ENCODE data around the gene PER2.

PER2 gene

DNA sequence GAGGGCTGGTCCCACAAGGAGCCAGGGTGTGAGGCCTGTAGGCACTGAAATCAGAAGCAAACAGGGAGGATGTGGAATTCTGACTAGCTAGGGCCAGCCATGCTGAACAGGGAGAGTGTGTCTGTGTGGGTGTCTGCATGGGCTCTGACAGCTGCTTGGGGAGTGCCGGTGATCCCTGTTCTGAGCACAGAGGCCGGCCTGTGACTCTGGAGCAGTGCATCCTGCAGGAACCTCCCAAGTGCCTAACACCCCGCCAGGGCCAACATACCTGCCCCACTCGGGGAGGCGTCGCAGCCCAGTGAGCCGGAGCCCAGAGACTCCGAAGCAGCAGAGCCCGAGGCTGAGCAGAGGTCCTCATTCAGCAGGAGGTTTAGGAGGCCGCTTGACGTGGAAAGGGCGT is 37.1 kb downstream of the PER2 start:
- DNase-seq (ENCODE audit: low spot score), result no peak

DNA sequence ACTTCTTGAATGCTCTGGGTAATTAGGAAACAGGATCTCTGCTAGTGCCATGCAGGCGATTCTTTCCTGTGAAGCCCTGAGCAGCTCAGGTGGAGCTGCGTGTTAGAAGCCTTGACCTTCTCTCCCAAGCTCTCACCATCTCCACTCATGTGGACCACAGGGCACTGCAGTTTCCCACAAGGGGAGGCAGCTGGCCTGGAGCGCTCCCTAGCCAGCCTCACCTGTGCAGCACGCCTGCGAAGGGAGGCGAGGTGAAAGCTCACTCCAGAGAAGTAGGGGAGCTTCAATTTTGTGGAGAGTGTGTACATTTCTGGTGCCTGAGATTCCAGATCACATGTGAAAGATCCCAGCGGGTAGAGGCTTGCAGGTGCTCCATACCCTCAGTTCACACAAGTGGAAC is 37.5 kb downstream of the PER2 start:
- no peak for DNase-seq (ENCODE audit: low spot score)

DNA sequence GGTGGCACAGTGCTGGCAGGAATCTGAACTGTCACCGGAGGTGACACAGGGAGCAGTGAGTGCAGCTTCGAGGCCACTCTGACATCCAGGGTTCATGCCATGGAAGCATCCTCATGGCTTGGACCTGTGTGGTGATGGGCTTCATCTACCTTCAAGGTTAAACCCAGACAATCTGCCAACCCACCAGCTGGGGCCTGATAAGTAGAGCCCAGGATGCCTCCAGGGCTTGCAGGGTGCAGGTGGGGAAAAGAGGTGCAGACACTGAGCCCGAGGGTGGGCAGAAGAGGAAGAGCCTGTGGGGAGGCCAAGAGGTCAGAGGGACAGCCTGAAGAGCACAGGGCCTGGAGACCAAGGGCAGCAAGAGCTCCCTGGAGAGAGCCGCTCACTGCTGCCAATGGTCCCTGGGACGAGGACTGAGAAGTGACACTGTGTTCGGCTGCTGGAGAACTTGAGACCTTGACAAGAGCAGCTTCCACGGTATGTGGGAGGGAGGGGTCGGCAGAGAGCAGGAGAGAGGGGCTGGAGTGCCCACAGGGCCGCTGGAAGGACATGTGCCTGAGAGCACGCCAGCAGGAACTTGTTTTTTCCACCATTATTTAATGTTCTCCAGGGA is 40.5 kb downstream of the PER2 start:
- DNase-seq (ENCODE audit: low spot score), result no peak

DNA sequence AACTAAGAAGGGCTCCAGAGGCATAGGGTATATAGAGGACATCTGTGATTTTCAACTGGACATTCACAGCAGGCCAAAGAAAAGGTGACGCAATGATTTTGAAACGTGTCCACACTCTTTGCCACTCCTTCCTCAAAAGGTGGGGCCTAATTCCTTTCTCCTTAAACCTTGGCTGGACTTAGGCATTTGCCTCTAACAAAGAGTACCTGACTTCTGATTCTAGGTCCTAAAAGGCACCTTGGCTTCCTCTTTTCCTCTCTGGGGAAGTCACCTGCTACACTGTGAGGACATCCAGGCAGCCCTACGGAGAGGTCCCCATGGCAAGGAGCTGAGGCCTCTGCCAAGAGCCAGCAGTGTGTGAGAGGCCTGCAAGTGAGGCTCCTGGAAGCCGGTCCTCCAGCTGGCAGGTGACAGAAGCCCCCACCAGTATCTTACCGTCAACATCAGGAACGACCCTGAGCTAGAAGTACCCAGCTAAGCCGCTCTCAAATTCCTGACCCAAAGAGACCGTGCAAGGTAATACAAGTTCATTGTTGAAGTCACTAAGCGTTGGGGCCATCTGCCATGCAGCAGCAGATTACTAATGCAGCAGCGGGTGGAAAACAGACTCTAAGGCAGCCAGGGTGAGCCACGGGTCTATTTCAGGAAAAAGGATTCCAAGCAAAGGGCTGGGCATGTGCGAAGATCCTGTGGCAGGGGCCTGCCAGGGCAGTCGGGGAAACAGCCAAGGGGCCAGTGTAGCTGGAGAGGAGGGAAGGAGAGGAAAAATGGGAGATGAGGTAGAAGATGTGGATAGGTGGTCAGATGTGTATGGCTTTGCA is 41.2 kb downstream of the PER2 start:
- no peak for DNase-seq (ENCODE audit: low spot score)

DNA sequence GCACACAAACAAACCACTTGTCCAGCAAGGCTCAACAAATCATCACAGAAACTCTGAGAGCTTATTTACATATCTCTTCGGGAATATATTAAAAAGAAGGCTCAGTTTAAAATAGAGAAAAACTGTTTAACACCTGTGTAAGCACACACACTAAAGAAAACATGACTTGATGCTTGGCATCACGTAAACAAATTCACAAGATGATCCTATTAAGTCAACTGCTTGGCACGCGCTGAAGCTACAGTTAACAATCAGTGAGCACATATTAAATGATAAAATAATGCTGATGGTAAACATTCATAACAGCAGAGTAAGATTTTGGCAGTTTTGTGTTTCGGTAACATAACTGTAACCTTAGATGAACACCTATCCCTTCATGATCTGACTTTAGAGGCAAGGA is 44.3 kb downstream of the PER2 start:
- DNase-seq (ENCODE audit: low spot score), result no peak

DNA sequence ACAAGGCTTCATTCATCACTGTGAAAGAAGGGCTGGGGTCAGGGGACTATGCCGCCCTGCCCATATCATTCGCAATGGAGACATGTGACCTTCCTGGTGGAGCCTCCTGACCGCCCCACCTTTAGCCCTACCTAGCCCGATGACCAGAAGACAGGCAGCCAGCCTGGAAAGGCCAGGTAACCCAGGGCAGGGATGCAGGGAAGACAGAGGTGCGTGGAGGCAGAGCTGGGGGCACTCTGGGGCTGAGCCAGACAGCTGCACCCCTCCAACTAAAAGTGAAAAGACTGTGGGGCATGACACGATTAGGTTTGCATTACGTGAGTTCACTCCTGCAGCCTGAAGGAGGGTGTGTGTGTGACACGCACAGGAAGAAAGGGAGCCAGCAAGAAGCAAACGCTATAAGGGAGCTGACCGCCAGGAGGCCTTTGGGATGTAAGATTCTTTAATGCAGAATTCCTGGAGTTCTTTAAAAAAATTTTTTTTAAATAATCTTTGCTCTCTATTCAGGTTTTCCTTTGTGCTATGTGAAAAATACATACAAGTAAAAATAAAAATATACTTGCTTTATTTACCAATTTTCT is 44.8 kb downstream of the PER2 start:
- DNase-seq (ENCODE audit: low spot score), result no peak

DNA sequence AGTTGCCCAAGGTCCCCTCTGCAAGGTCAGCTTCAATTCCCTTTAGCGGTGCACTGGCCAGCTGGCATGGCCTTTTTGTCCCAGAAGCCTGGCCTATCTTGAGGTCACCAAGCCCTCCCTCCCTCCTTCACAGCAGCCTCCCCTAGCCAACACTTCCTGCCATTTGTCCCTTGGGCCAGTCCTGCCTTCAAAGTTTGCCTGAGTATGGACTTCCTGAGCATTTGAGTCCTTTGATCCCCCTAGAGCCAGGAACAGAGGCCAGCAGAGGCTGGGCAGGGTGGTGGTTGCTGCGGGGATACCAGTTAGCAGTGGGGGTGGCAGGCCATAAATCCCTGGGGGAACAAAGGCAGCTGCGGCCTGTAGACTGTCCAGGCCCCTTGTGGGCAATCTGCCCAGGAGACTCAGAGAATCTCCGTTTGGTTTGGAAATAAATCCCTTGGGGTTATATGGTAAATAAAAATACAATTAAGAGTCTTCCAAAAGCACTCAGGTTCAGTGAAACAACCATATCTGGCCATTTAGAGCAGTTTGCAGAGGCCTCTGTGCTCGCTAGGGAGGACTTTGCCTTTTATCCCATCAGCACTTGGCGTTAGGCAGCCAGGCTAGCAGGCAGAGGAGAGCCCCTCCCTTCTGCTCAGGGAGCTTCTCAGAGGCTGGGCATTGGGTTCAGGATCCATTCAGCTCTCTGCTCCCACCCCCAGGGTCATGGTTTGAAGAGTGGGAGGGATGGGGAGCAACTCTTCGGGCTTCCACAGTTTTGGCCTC is 45.5 kb downstream of the PER2 start:
- no peak for DNase-seq (ENCODE audit: low spot score)

DNA sequence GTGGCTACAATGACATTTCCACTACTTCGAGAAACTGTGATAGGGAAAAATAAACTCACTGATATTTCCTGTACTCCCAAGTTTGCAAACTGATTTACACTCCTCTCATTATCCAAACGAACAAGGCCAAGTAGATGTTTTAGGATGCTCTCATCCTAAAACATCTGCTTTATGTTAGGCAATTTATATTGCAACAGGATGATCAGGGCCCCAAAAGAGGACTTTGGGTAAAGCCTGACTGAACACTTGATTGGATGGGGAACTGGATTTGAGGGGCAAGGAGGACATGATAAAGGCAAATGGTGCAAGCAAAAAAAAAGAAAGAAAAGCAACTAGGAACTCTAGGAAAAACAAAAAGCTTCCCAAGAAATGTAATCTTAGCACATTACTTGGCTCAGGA is 46.4 kb downstream of the PER2 start:
- no peak for DNase-seq (ENCODE audit: low spot score)

DNA sequence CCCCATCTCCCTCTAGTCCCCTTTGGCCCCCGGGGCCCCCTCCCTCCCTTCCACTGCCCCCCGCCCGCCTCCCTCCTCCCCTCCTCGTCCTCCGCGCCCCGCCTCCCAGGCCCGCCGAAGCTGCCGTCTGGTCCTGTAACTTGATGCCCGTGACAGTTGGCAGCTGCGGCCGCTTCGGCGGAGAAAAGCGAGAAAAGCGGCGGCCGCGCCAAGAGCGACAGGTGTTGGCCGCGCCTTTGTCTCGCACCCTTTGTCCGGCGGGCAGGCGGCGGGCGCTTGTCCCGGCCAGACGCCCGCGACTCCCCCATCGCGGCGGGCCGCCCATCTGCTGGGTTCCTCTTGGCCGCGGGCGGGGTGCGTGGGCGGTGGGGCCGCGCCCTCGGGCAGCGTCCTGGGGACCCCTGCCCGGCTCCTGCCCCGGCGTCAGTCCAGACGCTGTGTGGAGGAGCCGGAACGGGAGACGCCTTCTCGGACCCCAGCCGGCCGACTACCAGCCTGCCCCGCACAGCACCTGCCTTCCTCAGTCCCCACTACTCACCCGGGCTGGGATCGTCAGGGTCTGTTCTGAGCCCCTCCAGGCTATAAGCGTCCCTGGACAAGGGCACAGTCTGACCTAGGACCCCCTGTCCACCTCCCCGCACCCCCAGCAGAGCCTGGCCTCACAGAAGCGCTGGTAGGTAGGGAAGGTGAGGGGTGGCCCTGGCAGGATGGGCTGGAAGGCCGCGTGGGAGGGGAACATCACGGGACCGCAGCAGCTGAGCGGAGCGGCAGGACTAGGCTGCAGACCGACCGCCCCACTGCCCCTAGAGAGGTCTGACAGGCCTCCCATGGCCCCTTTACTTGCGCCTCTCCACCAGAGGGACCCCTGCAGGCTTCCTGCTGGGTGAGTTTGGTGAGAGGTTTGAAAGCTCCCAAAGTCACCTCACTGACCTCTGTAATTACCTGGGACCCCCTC is 47.4 kb downstream of the PER2 start:
- peak; percentile 83 for DNase-seq (ENCODE audit: low spot score)

DNA sequence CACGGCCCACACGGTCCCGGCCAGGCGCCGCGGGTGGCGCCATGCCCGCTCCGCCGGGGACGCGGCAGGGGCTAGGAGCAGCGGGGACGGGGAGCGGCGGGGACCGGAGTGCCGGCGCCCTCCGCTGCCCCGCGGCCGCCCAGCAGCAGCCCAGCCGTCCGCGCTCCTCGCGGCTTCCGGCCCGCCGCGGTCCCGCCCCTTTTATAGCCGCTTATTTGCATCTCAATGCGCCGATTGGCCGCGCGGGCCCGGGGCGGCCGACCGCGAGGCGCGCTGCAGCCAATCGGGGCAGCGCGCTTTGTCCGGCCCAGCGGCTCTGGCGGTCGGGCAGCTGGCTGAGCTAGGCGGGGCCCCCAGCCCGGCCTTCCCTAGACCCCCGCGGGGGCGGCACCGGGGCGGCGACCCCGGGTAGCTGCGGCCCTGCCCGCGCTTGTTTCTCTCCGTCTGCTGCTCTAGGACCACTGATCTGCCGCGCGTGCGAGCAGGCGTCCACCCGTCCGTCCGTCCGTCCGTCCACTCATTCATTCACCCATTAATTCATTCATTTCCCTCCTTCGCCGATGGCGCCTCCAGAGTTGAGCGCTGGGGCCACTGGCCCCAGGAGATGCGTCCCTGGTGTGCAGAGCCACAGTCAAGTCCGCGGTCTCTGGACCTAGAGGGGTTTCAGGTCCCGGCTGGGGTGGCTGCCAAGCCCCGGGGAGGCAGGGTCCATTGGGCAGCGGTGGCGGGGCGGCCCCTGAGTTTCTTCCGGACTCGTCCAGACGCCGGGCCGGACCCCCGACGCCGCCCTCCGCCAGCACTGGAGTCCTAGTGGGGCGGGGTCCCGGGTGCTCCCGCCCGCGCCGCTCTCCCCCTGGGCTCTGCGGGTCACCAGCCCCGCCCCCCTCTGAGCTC is 48.3 kb downstream of the PER2 start, which contains the start of gene HES6:
Gene HES6 (minus strand): TSS at position 176 of the 894 bp plus-strand sequence. CDS start 133 bp downstream, at position 43.
- peak; percentile 93 for DNase-seq (ENCODE audit: low spot score)

DNA sequence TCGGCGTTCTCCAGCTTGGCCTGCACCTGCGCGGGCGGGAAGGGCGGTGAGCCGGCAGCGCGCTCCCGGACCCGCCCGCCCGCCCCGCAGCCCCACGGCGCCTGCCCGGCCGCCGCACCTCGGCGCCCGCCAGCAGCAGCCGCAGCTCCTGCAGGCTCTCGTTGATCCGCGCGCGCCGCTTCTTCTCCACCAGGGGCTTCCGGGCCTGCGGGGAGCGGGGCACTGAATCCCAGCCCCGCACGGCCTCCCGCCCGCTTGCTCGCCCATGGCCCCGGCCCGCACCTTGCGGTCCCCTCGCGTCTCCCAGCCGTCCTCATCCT is 48.9 kb downstream of the PER2 start:
- peak; percentile 59 for DNase-seq (ENCODE audit: low spot score)

DNA sequence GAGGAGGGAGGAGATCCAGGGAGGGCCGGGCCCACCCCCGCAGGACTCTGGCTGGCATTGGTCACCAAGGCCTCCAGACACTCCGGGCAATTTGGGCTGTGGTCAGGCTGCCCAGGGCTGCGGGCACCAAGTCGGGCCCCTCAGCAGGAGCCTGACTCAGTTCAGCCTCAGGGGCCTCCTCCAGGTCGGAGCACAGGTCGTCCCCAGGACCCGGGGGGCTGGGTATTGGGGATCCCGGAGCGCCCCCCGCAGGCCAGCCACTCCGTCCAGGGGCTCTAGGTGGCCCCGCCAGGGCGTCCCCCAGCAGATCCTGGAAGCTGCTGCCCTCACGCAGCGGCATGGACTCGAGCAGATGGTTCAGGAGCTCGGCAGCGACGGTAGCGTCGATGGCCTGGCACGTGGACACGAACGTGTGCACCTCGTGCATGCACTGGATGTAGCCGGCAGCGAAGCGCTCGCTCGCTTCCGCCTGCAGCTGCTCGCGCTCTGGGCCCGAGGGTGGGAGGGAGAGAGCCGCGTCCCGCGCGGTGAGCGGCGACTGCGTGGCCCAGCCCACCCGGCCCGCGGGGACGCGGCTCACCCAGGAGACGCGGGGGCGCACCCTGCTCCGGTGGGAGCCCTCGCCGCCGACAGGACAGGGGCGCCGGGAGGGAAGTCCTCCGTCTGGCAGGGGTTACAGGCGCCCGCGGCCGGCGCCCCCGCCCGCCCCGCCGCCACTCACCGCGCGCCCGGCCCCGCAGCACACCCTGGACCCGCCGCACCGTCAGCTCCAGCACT is 49.5 kb downstream of the PER2 start:
- peak; percentile 59 for DNase-seq (ENCODE audit: low spot score)

DNA sequence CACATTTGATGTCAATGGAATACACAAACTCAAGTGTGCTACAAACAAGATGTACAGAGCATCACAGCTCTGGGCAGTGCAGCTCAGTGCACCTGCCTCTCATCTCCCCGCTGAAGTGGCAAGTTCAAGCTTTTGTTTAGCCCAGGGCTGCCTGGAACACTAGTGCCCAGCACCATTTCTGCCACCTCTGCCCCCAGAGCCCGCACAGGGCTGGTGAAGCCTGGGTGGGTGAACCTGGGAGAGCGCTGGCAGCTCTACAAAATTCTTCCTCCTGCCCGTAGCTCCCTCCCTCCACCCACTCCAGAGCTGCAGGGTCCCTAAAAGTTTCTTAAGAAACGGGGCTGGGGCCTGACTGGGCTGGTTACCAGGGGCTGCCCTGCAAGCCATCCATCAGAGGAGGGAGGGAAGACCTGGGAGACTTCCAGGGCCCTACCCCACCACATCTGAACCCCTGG is 50.1 kb downstream of the PER2 start:
- no peak for DNase-seq (ENCODE audit: low spot score)

DNA sequence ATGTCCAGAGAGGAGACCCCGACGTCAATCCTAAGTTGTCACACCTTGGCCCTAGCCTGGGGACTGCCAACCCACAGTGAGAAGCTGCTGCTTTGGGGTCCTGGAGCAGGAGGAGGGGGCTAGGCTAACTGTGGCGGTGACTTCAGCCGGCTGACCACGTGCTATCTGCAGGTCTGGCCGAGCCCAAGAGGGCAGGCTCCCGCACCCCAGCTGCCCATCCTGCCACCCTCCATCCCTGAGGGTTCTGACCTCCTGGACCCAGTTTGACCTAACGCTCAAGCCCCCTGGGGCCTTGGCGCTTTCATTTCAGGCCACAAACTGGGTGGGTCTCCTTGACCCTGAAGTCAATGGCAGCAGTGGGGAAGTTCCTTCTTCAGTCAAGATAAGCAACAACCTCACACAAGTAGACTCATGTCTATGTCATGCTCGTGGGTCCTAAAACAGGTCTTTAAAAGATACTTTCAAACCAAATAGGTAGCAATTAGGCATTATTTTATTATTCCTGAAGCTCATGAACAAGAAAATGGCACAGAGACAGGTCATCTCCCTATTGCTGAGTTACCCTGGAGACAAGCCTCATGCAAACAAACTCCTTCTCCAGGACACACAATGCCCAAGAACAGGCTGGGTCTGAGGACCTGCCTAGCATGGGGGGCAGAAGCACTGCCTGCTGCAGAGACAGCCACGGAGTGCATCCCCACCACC is 50.8 kb downstream of the PER2 start:
- DNase-seq (ENCODE audit: low spot score), result no peak

DNA sequence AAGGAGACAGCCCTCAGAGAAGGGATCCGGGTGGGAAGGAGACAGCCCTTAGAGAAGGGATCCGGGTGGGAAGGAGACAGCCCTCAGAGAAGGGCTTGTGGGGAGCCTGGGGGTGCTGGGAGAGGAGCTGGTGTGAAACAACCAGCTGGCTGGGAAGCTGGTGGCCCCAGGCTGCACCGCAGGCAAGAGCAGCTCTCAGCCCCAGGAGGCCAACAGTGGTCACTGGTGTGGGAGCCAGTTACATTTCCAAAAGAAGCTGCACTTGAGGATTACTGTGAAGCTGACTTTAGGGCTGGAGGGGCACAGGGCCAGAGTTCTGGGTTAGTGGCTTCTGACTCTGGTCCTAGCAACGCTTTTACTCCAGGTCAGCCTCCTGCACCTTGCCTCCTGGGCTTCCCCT is 51.8 kb downstream of the PER2 start:
- DNase-seq (ENCODE audit: low spot score), result no peak

DNA sequence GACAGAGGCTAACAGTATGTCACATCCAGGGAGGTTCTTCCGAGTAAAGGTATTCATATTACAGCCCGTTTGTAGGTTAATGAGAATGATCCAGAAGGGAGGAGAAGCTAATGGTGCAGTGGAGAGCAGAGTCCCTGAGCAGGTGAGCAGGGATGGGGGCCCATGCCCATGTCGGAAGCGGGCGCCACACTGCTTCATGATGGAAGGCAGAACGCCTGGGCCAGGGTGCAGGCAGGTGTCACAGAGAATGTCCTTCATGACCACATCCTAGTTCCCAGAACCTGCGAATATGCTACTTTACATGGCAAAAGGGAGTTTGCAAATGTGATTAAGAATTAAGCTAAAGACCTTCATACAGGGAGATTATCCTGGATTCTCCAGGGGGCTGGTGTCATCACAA is 52.6 kb downstream of the PER2 start:
- DNase-seq (ENCODE audit: low spot score), result no peak

DNA sequence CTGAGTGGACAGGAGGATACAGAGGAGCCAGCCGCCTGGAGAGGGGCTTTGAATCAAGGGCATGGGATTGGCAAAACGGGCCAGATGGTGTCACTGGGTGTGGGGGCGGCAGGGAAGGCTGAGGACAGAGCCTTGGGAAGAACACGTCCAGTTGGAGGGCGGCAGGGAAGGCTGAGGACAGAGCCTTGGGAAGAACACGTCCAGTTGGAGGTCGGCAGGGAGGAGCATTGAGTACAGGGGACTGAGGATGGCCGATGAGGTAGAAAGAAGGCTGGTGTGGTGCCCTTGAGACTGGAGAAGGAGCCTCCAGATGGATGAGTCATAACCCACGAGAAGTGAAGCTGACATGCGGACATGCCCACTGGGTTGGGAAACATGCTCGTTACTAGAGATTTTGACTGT is 53.1 kb downstream of the PER2 start:
- DNase-seq (ENCODE audit: low spot score), result no peak

DNA sequence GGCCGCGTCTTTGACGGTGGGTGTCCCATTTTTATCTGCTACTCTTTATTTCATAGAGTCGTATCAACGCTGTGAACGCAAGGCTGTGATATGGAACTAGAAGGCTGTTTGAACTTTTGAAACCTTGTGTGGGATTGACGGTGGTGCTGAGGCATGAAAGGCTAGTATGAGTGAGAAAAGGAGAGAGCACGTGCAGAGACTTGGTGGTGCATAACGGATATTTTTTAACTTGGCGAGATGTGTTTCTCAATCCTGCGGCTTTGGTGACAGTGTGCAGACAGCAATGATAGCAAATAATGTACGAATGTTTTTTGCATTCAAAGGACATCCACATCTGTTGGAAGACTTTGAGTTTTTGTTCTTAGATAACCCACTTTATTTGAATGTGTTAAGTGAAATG is 54.8 kb downstream of the PER2 start:
- no peak for DNase-seq (ENCODE audit: low spot score)

DNA sequence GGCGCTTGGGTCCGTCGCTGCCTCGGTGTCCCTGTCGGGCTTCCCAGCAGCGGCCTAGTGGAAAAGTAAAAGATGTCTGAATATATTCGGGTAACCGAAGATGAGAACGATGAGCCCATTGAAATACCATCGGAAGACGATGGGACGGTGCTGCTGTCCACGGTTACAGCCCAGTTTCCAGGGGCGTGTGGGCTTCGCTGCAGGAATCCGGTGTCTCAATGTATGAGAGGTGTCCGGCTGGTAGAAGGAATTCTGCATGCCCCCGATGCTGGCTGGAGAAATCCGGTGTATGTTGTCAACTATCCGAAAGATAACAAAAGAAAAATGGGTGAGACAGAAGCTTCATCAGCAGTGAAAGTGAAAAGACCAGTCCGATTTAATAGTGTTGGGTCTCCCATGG is 56.6 kb downstream of the PER2 start:
- DNase-seq (ENCODE audit: low spot score), result no peak
